GM21529 (cell line): ENCODE data around the gene DPF3.

Experiments
- ATAC-seq: cut with Tn5 transposase; IDR thresholded peaks from one replicate; pipeline ENCODE4 v1.9.1; 2021; ENCODE audit not compliant: unreplicated experiment

DPF3 gene

GRCh38 chr14:72621387-72622065 is 272.4 kb downstream of the DPF3 start:
- ATAC-seq: no peak

- no peak for ATAC-seq
Measured at GRCh38 chr14:72619881-72620280, 274.0 kb downstream of the DPF3 start.

GRCh38 chr14:72619111-72619571 is 274.8 kb downstream of the DPF3 start:
- ATAC-seq: no peak

DNA sequence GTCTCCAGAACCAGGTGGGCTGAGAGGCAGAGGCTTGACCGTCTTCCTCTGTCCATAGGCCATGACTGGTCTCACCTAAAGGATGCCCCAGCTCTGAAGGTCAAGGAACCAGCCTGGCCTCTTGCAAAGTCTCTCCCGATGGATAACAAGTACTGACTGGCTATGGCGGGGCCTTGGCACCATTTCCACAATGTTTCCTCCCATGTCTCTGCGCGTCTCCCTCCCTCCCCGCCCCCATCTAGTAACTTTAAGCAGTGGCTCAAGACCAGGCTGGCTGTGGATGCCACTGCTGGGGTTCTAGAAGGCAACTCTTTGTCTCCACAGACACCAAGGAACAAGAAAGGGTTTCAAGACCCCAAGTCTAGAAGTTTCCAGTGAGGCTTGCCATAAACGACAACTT is 275.5 kb downstream of the DPF3 start:
- ATAC-seq: no peak

- no peak for ATAC-seq
Measured at GRCh38 chr14:72617391-72618031, 276.4 kb downstream of the DPF3 start.

- ATAC-seq: no peak
Measured at GRCh38 chr14:72616811-72617210, 277.1 kb downstream of the DPF3 start.

DNA sequence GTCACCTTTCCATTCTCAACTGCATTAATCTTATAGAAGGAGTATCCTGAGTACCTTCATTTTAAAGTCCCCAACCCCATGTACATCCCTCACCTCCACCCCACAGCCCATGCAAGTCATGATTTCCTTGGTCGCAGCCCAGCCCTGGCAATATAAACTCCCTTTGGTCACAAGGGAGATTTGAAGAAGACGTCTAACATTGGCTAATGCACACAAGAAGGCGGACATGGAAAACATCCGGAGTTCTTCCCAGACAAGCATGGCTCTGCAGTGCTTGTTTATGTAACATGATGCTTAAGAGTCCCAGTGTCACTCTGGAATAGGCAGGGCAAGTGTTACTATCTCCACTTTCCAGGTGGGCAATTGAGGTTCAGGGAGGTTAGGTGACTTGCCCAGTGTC is 277.6 kb downstream of the DPF3 start:
- ATAC-seq: no peak

GRCh38 chr14:72615451-72616121 is 278.3 kb downstream of the DPF3 start:
- no peak for ATAC-seq

- ATAC-seq: no peak
Measured at GRCh38 chr14:72614891-72615415, 278.9 kb downstream of the DPF3 start.

DNA sequence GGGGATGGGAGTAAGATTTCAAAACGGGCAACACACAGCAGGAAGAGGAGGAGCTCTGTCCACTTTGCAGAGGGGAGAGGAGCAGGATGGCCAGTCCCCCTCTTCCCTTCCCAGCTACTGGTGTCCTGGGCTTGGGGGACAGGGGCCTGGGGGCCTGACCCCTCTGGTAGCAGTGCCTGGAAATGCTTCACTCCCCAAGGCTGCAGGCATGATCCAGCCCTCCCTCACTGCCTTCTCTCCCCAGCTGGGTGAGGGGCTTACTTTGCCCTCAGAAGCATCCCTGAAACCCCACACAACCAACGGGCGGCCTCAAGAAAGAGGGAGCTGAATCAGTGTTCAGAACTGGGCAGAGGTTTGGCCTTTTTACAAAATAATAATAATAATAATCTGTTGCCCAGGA is 279.5 kb downstream of the DPF3 start:
- no peak for ATAC-seq

DNA sequence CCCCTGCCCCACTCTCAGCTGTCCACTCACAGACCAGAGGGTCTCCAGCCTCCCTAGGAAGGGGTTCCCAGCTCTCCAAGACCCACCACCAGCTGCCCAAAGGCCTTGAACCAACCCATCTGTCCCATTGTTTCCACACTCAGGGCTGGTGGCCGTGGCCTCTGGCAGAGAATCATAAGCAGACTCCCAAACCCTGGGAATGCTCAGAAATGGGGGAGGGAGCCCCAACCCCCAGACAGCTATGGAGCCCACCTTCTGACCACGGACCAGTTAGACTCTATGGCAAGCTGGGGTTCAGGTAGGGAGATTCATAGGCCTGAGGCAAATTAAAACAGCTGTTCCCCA is 280.0 kb downstream of the DPF3 start:
- ATAC-seq: no peak

DNA sequence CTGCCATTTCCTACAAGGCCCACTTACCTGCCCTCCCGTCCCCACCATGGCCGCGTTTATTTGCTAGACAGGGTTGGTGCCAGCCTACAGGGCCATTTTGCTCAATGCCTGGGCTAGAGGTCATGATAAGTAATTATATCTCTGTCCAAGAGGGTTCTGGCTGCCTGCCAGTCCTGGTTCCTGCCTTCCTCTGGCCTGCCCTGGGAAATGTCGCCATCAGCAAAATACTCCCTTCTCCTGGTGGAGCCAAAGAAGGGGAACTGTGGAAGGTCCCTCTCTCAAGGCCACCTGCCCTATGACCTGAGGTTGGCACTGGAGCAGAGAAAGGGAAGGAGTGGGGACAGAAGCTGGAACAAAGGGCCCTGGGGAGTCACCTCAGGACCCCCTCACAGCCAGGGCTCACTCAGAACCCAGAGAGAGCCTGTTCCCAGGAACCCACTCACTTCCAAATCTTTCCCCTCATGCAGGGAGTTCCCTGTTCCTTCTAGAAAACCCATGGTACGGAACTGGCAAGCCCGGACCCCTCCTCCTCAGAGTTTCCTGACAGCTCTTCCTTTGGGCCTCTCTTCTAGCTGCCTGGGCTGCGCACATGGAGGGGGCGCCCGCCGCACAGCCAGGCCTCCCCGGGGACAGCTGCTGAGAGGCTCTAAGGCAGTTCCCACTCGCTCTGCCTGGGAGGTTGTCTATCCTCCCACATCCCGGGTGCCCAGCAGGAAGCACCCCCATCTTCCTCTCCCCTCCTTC is 280.5 kb downstream of the DPF3 start:
- ATAC-seq: no peak

GRCh38 chr14:72612041-72612440 is 281.9 kb downstream of the DPF3 start:
- ATAC-seq: no peak

DNA sequence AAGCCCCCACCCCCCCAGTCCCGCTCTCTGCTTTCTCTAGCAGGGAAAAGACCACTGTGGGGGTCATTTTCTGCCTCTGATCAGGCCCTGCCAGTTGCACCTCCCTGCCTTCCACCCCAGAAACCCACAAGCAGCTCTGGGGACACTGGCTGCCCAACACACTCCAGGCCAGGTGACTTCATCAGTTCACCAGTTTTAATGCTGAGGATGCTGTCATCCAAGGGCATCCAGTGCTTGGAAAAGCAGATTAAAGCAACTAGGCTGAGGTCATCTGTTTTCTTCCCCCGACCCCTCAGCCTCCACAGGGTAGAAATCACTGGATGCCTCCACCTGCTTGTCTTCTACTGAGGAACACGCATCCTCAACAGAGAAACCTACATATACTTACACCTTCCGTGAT is 282.4 kb downstream of the DPF3 start:
- ATAC-seq: no peak

GRCh38 chr14:72610831-72611200 is 283.1 kb downstream of the DPF3 start:
- no peak for ATAC-seq

DNA sequence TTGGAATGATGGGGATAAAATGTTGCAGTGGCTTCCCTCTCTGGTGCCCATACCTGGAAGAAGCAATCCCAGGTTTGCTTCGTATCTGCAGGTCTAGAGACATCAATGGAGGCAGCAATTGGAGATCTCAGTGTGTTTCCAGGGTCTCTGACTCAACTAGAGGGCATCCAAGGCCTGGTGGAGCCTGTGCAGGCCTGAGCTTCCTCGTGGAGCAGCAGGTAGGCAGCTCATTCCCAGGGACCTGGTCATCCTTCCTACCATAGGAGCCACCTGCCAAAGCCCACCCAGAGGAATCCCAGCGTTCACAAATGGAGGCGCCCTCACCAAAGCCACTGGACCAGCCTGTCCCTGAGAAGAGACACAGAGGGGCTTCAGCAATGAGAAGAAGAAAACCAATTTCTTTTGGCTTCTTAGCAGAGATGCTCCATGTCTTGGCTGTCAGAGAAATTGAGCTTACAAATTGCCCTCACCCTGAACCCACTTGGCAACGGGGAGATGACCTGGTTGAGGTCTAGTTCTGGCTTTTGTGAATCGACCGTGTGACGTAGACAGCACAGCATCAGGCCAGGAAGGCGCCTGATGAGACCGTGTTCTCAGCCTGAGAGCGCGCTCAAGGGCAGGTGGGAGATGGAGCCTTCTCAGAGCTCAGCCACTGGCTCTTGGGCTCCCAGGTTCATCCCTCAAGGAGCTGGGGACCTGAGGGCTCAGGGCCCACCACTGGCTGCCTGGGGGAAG is 283.6 kb downstream of the DPF3 start:
- no peak for ATAC-seq

GRCh38 chr14:72609205-72609916 is 284.5 kb downstream of the DPF3 start:
- no peak for ATAC-seq

GRCh38 chr14:72608391-72609204 is 285.3 kb downstream of the DPF3 start:
- no peak for ATAC-seq

DNA sequence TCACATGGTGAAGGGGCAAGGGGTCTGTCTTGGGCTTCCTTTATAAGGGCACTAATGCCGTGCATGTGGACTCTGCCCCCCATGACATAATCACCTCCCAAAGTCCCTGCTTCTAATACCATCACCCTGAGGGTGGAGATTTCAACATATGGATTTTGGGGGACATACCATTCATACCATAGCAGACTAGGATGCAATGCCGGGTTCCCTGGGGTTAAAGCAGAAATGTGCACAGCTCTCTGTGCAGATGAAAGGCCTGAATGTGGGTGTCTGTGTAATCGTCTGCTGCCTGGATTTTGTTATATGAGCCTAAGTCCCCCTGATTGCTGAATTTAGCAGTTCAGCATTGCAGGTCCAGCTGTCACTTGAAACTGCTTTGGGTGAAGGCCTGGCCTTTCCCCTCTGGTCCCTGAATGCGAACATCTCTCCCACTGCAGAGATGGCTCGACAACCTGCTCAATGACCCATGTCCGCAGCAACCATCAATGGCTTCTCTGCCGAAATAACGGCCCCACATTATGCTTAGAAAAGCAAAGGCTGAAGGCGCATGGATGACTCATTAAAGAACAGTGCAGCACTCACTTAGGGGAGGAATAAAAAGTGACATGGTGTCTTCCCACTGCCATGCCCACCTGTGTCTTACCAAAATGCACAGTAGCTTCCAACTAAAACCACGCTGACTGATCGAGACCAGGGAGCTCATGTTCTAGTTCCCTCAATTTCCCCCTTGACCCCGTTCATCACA is 286.3 kb downstream of the DPF3 start:
- no peak for ATAC-seq
